ENCODE measurements around the gene KIAA0586.
A peak's percentile ranks its signal among the peaks of the same experiment; 100 is the strongest.
"Not testable (repeated sequence)": the region's sequence is repeated elsewhere in the genome, so short reads cannot be mapped to it uniquely, and the experiment has no call there.

Gene KIAA0586

GRCh38 chr14:58465421-58465820, 37.9 kb downstream of the KIAA0586 start:
- DNase-seq, result no peak

- DNase-seq, result no peak
Observed at GRCh38 chr14:58466459-58466858, 38.9 kb downstream of the KIAA0586 start.

GRCh38 chr14:58467575-58467974, 40.1 kb downstream of the KIAA0586 start:
- DNase-seq, result no peak

- DNase-seq, result no peak
Observed at GRCh38 chr14:58469309-58469708, 41.8 kb downstream of the KIAA0586 start.

GRCh38 chr14:58476320-58476719, 48.8 kb downstream of the KIAA0586 start:
- DNase-seq, result no peak

- no peak for DNase-seq
Observed at GRCh38 chr14:58477653-58478052, 50.1 kb downstream of the KIAA0586 start.

GRCh38 chr14:58478329-58478728, 50.8 kb downstream of the KIAA0586 start:
- DNase-seq, result not testable (repeated sequence)

GRCh38 chr14:58479975-58480374, 52.5 kb downstream of the KIAA0586 start:
- DNase-seq, result no peak

- DNase-seq, result no peak
Observed at GRCh38 chr14:58484176-58484575, 56.7 kb downstream of the KIAA0586 start.

- no peak for DNase-seq
Observed at GRCh38 chr14:58488550-58488949, 61.0 kb downstream of the KIAA0586 start.

- no peak for DNase-seq
Observed at GRCh38 chr14:58491593-58491992, 64.1 kb downstream of the KIAA0586 start.

- no peak for DNase-seq
Observed at GRCh38 chr14:58492044-58492443, 64.5 kb downstream of the KIAA0586 start.

- peak; percentile 54 for DNase-seq
Observed at GRCh38 chr14:58501214-58501816, 73.8 kb downstream of the KIAA0586 start.

GRCh38 chr14:58513272-58513671, 85.8 kb downstream of the KIAA0586 start:
- no peak for DNase-seq

GRCh38 chr14:58517592-58517991, 90.1 kb downstream of the KIAA0586 start:
- no peak for DNase-seq

GRCh38 chr14:58525691-58526090, 98.2 kb downstream of the KIAA0586 start:
- not testable (repeated sequence) for DNase-seq

GRCh38 chr14:58533446-58533845, 105.9 kb downstream of the KIAA0586 start:
- no peak for DNase-seq

- DNase-seq, result no peak
Observed at GRCh38 chr14:58535044-58535443, 107.5 kb downstream of the KIAA0586 start.

GRCh38 chr14:58537004-58537403, 109.5 kb downstream of the KIAA0586 start:
- DNase-seq, result no peak

- DNase-seq, result no peak
Observed at GRCh38 chr14:58540749-58541632, 113.5 kb downstream of the KIAA0586 start.

GRCh38 chr14:58541633-58542022, 114.1 kb downstream of the KIAA0586 start:
- DNase-seq, result no peak

GRCh38 chr14:58543253-58543652, 115.7 kb downstream of the KIAA0586 start:
- no peak for DNase-seq

GRCh38 chr14:58547649-58548048, 120.1 kb downstream of the KIAA0586 start:
- DNase-seq, result no peak

- DNase-seq, result no peak
Observed at GRCh38 chr14:58549105-58549757, 121.7 kb downstream of the KIAA0586 start.
